ENCODE data around the gene C2CD4D.
"Not testable (repeated sequence)": the region's sequence is repeated elsewhere in the genome, so short reads cannot be mapped to it uniquely, and the experiment has no call there.

The C2CD4D gene

DNA sequence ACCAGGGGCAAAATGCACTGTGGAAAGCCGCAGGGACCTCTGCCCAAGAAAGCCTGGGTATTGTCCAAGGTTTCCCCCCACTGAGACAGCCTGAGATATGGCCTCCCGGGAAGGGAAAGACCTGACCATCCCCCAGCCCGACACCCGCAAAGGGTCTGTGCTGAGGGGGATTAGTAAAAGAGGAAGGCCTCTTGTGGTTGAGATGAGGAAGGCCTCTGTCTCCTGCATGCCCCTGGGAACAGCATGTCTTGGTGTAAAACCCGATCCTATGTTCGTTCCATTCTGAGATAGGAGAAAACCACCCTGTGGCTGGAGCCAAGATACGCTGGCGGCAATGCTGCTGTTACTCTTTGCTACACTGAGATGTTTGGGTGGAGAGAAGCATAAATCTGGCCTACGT lies 33.2 kb upstream of the C2CD4D start:
- H3K36me3 ChIP-seq (ENCODE audit: control insufficient read depth, low read depth, low read length); H3K27ac ChIP-seq (ENCODE audit: low read length); H3K4me3 ChIP-seq (ENCODE audit: low read length); H3K27me3 ChIP-seq (ENCODE audit: control insufficient read depth, insufficient read depth, low read length); H3K9me3 ChIP-seq (ENCODE audit: control insufficient read depth, low read depth, low read length); H3K9ac ChIP-seq (ENCODE audit: low read length); H3K4me1 ChIP-seq (ENCODE audit: control insufficient read depth, low read depth, low read length): not testable (repeated sequence)

DNA sequence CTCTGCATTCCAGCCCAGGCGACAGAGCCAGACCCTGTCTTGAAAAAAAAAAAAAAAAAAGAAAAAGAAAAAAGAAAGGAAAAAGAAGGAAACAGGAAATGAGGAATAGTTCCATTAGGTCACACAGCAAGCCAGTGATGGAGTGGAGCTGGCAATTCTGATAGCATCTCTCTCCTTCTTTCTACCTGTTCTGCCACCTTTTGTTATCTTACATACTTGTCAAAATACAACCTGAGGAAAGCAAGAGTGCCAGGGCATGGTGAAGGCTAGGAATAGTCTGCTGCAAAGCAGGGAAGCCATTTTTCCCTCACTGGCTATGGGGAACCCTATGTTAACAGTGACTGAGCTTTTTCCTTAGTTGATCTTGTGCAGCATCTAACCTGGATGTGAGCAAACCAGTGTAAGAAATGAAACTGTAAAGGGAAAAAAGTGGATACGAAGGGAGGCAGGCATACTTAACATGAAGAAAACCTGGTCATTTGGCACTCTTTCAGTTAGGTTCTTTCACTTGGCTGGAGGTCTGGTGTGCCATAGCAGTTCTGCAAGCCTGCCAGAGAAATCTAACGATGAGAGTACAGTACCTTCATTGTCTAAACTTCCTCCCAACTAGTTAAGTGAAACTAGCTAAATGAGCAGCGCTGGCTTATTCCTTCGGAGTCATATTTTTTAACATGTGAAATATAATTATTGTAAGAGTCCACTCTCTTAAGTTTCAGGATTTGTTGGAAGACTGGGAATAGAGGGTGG lies 31.8 kb upstream of the C2CD4D start:
- no peaks in the 10 kb centered on the region for H3K9me3 ChIP-seq (ENCODE audit: control insufficient read depth, low read depth, low read length)
- H3K4me3 ChIP-seq (ENCODE audit: low read length) = no peak overlapping the region
- H3K27me3 ChIP-seq (ENCODE audit: control insufficient read depth, insufficient read depth, low read length) = no peaks in the 10 kb centered on the region
- H3K36me3 ChIP-seq (ENCODE audit: control insufficient read depth, low read depth, low read length) = peaks cover 3% of the 10 kb centered on the region
- H3K9ac ChIP-seq (ENCODE audit: low read length) = no peak overlapping the region
- peaks cover 3% of the 10 kb centered on the region for H3K4me1 ChIP-seq (ENCODE audit: control insufficient read depth, low read depth, low read length)
- no peak overlapping the region for H3K27ac ChIP-seq (ENCODE audit: low read length)

DNA sequence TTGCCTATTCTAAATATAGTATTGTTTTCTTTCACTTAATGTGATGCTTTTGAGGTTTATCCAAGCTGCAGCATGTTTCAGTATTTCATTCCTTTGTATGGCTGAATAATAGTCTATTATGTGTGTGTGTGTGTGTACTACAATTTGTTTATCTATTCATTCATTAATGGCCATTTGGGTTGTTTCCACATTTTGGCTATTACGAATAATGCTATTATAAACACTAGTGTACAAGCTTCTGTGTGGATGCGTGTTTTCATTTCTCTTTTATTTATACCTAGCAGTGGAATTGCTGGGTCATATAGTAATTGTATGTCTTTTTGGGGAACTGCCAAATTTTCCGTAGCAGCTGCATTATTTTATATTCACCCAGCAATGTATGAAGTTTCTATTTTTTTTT lies 28.9 kb upstream of the C2CD4D start:
- H3K27me3 ChIP-seq (ENCODE audit: control insufficient read depth, insufficient read depth, low read length) = no peaks in the 10 kb centered on the region
- peaks cover 3% of the 10 kb centered on the region for H3K4me1 ChIP-seq (ENCODE audit: control insufficient read depth, low read depth, low read length)
- no peaks in the 10 kb centered on the region for H3K9me3 ChIP-seq (ENCODE audit: control insufficient read depth, low read depth, low read length)
- no peak overlapping the region for H3K9ac ChIP-seq (ENCODE audit: low read length)
- H3K4me3 ChIP-seq (ENCODE audit: low read length) = no peak overlapping the region
- H3K27ac ChIP-seq (ENCODE audit: low read length) = no peak overlapping the region
- H3K36me3 ChIP-seq (ENCODE audit: control insufficient read depth, low read depth, low read length) = no peaks in the 10 kb centered on the region

DNA sequence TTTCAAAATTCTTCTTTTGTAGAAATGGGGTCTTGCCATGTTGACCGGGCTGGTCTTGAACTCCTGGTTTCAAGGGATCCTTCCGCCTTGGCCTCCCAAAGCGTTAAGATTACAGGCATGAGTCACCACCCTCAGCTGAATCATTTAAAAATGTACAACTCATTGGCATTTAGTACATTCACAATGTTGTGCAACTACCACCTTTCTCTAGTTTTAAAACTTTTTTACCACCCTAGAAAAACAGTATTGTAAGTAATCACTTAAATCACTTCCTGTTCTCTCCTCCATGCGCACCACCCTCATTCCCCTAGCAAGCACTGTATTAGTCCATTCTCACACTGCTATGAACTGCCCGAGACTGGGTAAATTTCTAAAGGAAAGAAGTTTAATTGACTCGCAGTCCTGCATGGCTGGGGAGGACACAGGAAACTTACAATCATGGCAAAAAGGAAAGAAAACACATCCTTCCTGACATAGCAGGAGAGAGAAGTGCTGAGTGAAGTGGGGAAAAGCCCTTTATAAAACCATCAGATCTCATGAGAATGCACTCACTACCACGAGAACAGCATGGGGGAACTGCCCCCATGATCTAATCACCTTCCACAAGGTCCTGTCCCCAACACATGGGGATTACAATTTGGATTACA lies 28.3 kb upstream of the C2CD4D start:
- H3K27me3 ChIP-seq (ENCODE audit: control insufficient read depth, insufficient read depth, low read length) = peaks cover 2% of the 10 kb centered on the region
- H3K27ac ChIP-seq (ENCODE audit: low read length) = no peak overlapping the region

DNA sequence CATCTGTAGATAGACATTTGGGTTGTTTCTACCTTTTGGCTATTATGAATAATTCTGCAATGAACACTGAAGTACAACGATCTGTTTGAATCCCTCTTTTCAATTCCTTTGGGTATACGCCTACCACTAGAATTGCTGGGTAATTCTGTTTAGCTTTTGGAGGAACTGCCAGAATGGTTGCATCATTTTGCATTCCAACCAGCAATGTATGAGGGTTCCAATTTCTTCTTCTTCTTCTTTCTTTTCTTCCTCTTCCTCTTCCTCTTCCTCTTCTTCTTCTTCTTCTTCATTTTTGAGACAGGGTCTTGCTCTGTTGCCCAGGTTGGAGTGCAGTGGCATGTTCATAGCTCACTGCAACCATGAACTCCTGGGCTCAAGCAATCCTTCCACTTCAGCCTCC lies 27.7 kb upstream of the C2CD4D start:
- no peak overlapping the region for H3K9ac ChIP-seq (ENCODE audit: low read length)
- peaks cover 8% of the 10 kb centered on the region for H3K27me3 ChIP-seq (ENCODE audit: control insufficient read depth, insufficient read depth, low read length)
- H3K36me3 ChIP-seq (ENCODE audit: control insufficient read depth, low read depth, low read length) = no peaks in the 10 kb centered on the region
- no peak overlapping the region for H3K4me3 ChIP-seq (ENCODE audit: low read length)
- H3K4me1 ChIP-seq (ENCODE audit: control insufficient read depth, low read depth, low read length) = no peaks in the 10 kb centered on the region
- no peaks in the 10 kb centered on the region for H3K9me3 ChIP-seq (ENCODE audit: control insufficient read depth, low read depth, low read length)
- no peak overlapping the region for H3K27ac ChIP-seq (ENCODE audit: low read length)

More for the DNA sequence above, 28.3 kb upstream of the C2CD4D start:
- Histone ChIP-seq H3K9me3 (ENCODE audit: control insufficient read depth, low read depth, low read length) (no peaks in the 10 kb centered on the region), H3K4me3 (ENCODE audit: low read length) (no peak overlapping the region), H3K36me3 (ENCODE audit: control insufficient read depth, low read depth, low read length) (no peaks in the 10 kb centered on the region), H3K4me1 (ENCODE audit: control insufficient read depth, low read depth, low read length) (peaks cover 3% of the 10 kb centered on the region), H3K9ac (ENCODE audit: low read length) (no peak overlapping the region)

DNA sequence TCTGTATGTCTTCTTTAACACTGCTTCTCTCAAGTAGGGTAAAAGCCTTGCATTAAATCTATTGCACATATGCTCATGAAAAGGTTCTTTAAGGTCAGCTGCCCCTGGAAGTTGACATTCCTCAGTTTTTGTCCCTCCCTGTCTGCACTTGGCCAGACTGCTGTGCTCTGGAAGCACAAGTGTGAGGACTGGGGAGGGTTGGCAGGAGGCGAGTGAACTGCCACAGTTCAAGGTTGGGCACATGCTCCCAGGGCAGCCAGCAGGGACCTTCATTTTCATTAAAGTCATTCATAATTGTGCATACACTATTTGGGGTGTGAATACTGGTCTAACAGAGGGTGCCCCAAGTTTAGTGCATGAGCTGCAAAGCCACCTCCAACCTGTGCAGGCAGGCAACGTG lies 24.8 kb upstream of the C2CD4D start:
- H3K4me3 ChIP-seq (ENCODE audit: low read length) = no peak overlapping the region
- no peak overlapping the region for H3K9ac ChIP-seq (ENCODE audit: low read length)
- H3K9me3 ChIP-seq (ENCODE audit: control insufficient read depth, low read depth, low read length) = no peaks in the 10 kb centered on the region
- peaks cover 13% of the 10 kb centered on the region for H3K4me1 ChIP-seq (ENCODE audit: control insufficient read depth, low read depth, low read length)
- H3K27ac ChIP-seq (ENCODE audit: low read length) = no peak overlapping the region
- no peaks in the 10 kb centered on the region for H3K36me3 ChIP-seq (ENCODE audit: control insufficient read depth, low read depth, low read length)
- H3K27me3 ChIP-seq (ENCODE audit: control insufficient read depth, insufficient read depth, low read length) = peaks cover 33% of the 10 kb centered on the region

DNA sequence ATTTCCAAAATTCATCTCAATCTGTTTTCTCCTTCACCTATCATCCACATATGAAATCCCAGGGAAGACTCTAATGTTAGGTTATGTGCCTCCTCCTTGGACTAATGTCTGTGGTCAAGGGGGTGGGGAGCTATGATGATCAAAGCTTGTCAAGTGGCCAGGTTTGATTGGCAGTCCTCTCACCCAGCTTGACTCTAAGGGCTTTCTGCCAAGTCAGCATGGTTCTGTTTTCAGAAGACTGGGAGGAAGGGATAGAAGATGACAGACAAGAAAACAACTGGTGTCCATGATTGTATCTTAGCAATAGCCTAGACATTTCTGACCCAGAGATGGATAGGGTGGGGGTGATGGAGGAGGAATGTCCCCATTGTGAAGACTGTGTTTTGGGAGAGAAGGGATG lies 23.0 kb upstream of the C2CD4D start:
- Histone ChIP-seq H3K27me3 (ENCODE audit: control insufficient read depth, insufficient read depth, low read length) (peaks cover 51% of the 10 kb centered on the region), H3K4me3 (ENCODE audit: low read length) (no peak overlapping the region), H3K4me1 (ENCODE audit: control insufficient read depth, low read depth, low read length) (peaks cover 13% of the 10 kb centered on the region), H3K9me3 (ENCODE audit: control insufficient read depth, low read depth, low read length) (no peaks in the 10 kb centered on the region), H3K27ac (ENCODE audit: low read length) (no peak overlapping the region), H3K36me3 (ENCODE audit: control insufficient read depth, low read depth, low read length) (no peaks in the 10 kb centered on the region), H3K9ac (ENCODE audit: low read length) (no peak overlapping the region)

DNA sequence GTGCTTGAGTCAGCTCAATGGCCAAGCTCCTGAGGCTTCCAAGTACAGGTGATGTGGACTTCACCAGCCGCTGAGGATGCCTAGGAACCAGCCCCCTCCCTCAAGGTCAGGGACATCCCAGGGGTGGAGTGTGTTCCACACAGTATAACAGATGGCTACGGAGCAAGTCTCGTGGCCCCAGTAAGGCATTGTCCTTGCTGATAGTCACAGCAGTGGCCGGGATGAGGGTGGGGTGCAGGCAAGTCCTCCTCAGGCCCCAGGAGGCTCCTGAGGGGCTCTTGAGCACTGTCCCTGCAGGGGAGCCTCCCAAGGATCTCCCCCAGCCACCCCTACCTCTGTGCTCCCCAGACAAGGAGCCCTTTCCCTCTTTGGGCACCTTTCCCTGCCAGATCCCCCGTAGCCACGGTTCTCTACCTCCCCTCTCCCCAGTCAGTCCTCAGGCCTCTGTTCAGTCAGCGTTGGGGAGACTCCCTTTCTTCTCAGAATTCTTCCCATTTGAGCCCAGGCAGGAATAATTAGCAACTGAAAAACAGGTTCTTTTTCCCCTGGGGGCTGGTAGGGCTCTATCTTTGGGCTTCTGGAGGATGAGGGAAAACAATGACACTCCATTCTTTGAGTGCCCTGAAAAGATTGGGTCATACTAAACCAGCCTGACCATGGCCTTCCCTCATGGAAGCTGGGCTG lies 21.0 kb upstream of the C2CD4D start:
- Histone ChIP-seq H3K9ac (ENCODE audit: low read length) (no peak overlapping the region), H3K4me3 (ENCODE audit: low read length) (no peak overlapping the region), H3K27me3 (ENCODE audit: control insufficient read depth, insufficient read depth, low read length) (peaks cover 54% of the 10 kb centered on the region), H3K4me1 (ENCODE audit: control insufficient read depth, low read depth, low read length) (peaks cover 13% of the 10 kb centered on the region), H3K36me3 (ENCODE audit: control insufficient read depth, low read depth, low read length) (no peaks in the 10 kb centered on the region), H3K27ac (ENCODE audit: low read length) (no peak overlapping the region), H3K9me3 (ENCODE audit: control insufficient read depth, low read depth, low read length) (no peaks in the 10 kb centered on the region)

DNA sequence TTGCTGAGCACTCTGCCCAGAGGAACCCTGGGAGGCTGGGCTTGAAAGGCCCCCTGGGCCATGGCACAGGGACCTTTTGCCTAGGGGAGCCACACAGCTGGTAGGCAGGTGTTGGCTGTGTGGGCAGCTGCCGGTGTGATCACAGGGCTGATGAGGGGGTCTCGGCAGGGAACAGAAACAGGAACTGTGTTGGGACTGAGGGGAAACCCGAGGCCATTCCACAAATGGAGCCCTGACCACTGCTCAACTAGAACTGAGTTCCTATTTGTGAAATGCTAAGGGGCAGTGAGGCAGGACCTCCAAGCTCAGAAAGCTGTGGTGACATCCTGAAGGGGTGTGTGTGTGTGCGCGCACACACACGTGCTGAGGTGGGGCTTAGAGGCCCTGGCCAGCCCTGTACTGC lies 20.3 kb upstream of the C2CD4D start:
- no peaks in the 10 kb centered on the region for H3K36me3 ChIP-seq (ENCODE audit: control insufficient read depth, low read depth, low read length)
- no peak overlapping the region for H3K27ac ChIP-seq (ENCODE audit: low read length)
- peaks cover 13% of the 10 kb centered on the region for H3K4me1 ChIP-seq (ENCODE audit: control insufficient read depth, low read depth, low read length)
- H3K9ac ChIP-seq (ENCODE audit: low read length) = no peak overlapping the region
- no peaks in the 10 kb centered on the region for H3K9me3 ChIP-seq (ENCODE audit: control insufficient read depth, low read depth, low read length)
- H3K27me3 ChIP-seq (ENCODE audit: control insufficient read depth, insufficient read depth, low read length) = peaks cover 54% of the 10 kb centered on the region
- H3K4me3 ChIP-seq (ENCODE audit: low read length) = no peak overlapping the region

DNA sequence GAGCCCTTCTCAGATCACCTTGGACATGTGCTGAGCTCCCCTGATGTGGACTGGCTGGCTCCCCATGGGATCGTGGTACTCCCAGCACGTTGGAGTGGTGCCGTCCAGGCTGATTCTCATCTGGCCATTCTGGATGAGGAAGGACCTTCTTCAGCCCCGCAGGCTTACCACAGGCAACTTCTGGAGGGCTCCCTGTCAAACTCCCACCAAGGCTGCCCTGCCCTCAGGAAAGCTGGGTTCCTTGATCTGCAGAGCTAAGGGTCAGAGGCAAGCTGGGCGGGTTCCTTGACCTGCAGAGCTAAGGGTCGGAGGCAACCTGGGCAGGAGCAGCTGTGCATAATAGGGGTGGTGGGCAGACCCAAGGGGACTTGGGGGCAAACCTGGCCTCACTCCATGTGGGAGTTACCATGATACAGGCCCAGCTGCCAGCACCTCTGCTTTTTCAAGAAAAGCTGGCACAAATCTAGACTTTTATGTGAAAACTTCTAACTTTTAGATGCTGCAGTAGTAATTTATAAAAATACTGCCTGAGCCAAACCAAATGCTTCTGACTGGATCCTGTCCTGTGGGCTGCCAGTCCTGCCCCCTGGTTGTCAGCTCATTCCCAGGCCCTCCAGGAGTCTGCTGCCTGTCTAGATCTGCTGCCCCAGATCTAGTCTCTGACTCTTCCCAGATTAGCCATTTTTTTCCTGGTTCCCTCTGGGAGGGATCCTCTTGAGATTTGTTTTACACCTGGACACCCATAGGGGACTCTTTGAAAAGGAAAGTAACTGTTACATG lies 19.5 kb upstream of the C2CD4D start:
- Histone ChIP-seq H3K9me3 (ENCODE audit: control insufficient read depth, low read depth, low read length) (no peaks in the 10 kb centered on the region), H3K4me1 (ENCODE audit: control insufficient read depth, low read depth, low read length) (peaks cover 13% of the 10 kb centered on the region), H3K27me3 (ENCODE audit: control insufficient read depth, insufficient read depth, low read length) (peaks cover 54% of the 10 kb centered on the region), H3K4me3 (ENCODE audit: low read length) (no peak overlapping the region), H3K9ac (ENCODE audit: low read length) (no peak overlapping the region), H3K36me3 (ENCODE audit: control insufficient read depth, low read depth, low read length) (no peaks in the 10 kb centered on the region), H3K27ac (ENCODE audit: low read length) (no peak overlapping the region)

DNA sequence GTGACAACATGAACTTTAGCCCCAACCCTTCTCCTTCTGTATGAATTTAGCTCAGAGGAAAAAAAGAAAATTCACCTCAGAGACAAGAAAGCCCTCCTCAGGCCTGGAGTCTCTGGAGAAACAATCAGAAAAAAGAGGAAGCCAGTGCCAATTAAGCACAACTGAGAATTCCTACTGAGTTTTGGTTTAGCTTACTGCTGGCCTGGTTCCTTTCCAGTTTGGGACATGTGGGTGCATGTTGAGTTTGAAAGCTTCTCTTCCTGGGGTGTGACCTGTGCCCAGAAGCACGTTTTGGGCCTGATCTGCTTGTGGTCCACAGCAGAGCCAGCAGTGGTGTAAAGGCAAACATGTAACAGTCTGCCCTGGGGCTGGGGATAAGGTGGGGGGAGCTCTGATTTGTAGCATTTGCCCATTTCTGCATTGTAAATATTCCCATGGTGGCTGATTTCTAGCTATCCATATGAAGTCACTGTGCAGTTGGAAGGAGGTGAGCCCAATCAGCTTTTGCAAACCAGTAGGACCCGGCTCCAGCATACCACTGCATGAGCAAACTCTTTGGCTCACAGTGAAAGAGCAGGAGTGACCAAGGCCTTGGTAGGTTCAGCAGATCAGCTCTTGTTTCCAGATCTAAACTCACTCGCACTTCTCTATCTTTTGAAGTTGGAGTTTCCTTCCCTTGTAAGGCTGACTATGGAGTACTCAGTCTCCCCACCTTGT lies 18.6 kb upstream of the C2CD4D start:
- H3K4me3 ChIP-seq (ENCODE audit: low read length) = no peak overlapping the region
- peaks cover 54% of the 10 kb centered on the region for H3K27me3 ChIP-seq (ENCODE audit: control insufficient read depth, insufficient read depth, low read length)
- no peak overlapping the region for H3K9ac ChIP-seq (ENCODE audit: low read length)
- H3K9me3 ChIP-seq (ENCODE audit: control insufficient read depth, low read depth, low read length) = no peaks in the 10 kb centered on the region
- peaks cover 13% of the 10 kb centered on the region for H3K4me1 ChIP-seq (ENCODE audit: control insufficient read depth, low read depth, low read length)
- H3K36me3 ChIP-seq (ENCODE audit: control insufficient read depth, low read depth, low read length) = no peaks in the 10 kb centered on the region
- H3K27ac ChIP-seq (ENCODE audit: low read length) = no peak overlapping the region
